Hepatocyte (in vitro differentiated cells): Measurements from ENCODE around the gene LIMA1. TPM values are rescaled to one million over a fixed set of nuclear protein-coding genes. Genes with fewer than 3 reads are reported as not detected.
"Not testable (repeated sequence)": the region's sequence is repeated elsewhere in the genome, so short reads cannot be mapped to it uniquely, and the experiment has no call there.

Source experiments
- DNase-seq: peaks from one replicate; pipeline ENCODE4 v3.0.0-alpha.2; 2016; ENCODE audit warnings: low spot score
- H2AFZ ChIP-seq: fragments of 200-600 bp; sonication (generic); 2 replicates; pipeline ENCODE4 v1.6.0; 2016; ENCODE audit warnings: antibody characterized with exemption, mild to moderate bottlenecking
- H3K27ac ChIP-seq: fragments of 200-600 bp; sonication (generic); 2 replicates; pipeline ENCODE4 v1.5.1; 2016; ENCODE audit warnings: mild to moderate bottlenecking
- H3K27me3 ChIP-seq: fragments of 200-600 bp; sonication (generic); 2 replicates; pipeline ENCODE4 v1.6.1; 2016
- H3K36me3 ChIP-seq: fragments of 200-600 bp; sonication (generic); replicated peaks from 2 replicates; pipeline ENCODE4 v1.5.1; 2016; ENCODE audit warnings: low read depth; ENCODE audit not compliant: insufficient read depth
- H3K4me1 ChIP-seq: fragments of 200-600 bp; sonication (generic); 2 replicates; pipeline ENCODE4 v1.5.1; 2016; ENCODE audit warnings: mild to moderate bottlenecking, moderate library complexity; ENCODE audit not compliant: insufficient read depth
- H3K4me2 ChIP-seq: fragments of 200-600 bp; sonication (generic); 2 replicates; pipeline ENCODE4 v1.6.0; 2016
- H3K4me3 ChIP-seq: fragments of 200-600 bp; sonication (generic); 2 replicates; pipeline ENCODE4 v1.5.1; 2016; ENCODE audit warnings: mild to moderate bottlenecking
- H3K79me2 ChIP-seq: fragments of 200-600 bp; sonication (generic); 2 replicates; pipeline ENCODE4 v1.6.0; 2017; ENCODE audit warnings: mild to moderate bottlenecking
- H3K9me2 ChIP-seq: fragments of 200-600 bp; sonication (generic); replicated peaks from 2 replicates; pipeline ENCODE4 v1.6.0; 2017; ENCODE audit warnings: mild to moderate bottlenecking; ENCODE audit not compliant: insufficient read depth
- H3K9me3 ChIP-seq: fragments of 200-600 bp; sonication (generic); 2 replicates; pipeline ENCODE4 v1.5.1; 2016; ENCODE audit warnings: low read depth, mild to moderate bottlenecking
- H4K20me1 ChIP-seq: fragments of 200-600 bp; sonication (generic); 2 replicates; pipeline ENCODE4 v1.6.0; 2016; ENCODE audit warnings: mild to moderate bottlenecking; ENCODE audit not compliant: insufficient read depth, poor library complexity, severe bottlenecking
- EZH2 ChIP-seq: fragments of 200-600 bp; sonication (generic); IDR thresholded peaks from 2 replicates; pipeline ENCODE4 v1.6.1; 2016; ENCODE audit warnings: antibody characterized with exemption, mild to moderate bottlenecking, borderline replicate concordance
- EZH2phosphoT487 ChIP-seq: fragments of 200-600 bp; sonication (generic); IDR thresholded peaks from one replicate; pipeline ENCODE4 v1.6.1; 2018; ENCODE audit warnings: antibody characterized with exemption, mild to moderate bottlenecking, low read depth, moderate library complexity; ENCODE audit not compliant: unreplicated experiment, severe bottlenecking
- WGBS: methylation state at CpG from one replicate; pipeline ENCODE4 v1.1.6; 2016; ENCODE audit warnings: low lambda C conversion rate; ENCODE audit errors: missing lambda C conversion rate; 5-methylcytosine and 5-hydroxymethylcytosine counted together
- polyA plus RNA-seq: library from polyadenylated mRNA; unstranded; fragments of >200 nt; fragmentation: Nextera tagmentation; extraction: Ambion mirVana; gene quantifications from 2 replicates; pipeline ENCODE4 v1.2.1, GENCODE V29; 2016
- total RNA-seq: library from RNA; depleted of rRNA; stranded (reverse); fragments of >200 nt; gene quantifications from 2 replicates; pipeline ENCODE4 v1.2.3, GENCODE V29; 2014
- TF ChIP-seq, protein P1 (sequence below): fragments of 200-600 bp; sonication (generic); IDR thresholded peaks from 2 replicates; pipeline ENCODE4 v1.5.1; 2016; ENCODE audit warnings: antibody characterized with exemption, mild to moderate bottlenecking; ENCODE audit not compliant: poor library complexity

Gene LIMA1
- total RNA-seq, result 84.4 and 93.3 TPM in 2 replicates
- polyA plus RNA-seq, result 54.8 and 59.7 TPM in 2 replicates

DNA sequence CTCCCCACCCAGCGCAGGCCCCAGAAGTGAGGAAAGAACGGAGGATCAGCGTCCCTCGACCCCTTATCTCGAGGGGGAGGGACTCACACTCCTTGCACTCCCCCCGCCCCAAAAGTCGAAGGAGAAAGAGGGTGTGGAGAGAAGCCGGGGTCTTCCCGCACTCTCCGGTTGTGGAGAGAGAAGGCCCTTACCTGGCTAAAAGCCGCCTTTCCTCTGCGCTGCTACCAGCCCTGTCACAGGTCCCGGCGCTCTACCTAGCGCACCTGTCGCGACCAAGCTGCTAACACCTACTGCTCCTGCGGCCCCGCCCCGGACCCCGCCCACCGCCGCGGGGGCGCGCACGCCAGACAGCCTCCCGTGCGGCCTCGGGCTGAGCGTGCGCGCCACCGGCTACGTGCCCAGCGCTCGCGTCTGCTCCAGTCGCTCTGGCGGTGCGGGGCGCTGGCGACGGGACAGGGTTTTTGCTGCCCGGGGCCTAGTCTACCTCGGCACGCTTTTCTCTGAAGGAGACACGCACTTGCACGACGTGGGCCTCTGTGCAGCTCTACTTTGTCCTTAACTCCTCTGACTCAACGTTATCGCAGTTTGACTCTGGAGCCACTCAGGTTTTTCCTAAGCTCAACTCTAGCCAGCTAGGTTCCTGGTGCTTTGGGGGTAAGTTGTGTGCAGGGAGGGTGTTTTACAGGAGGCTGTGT lies at the start of gene LIMA1:
Gene LIMA1, minus strand, starts transcription at position 292 of the 695 bp plus-strand sequence. CDS start 34,769 bp downstream, outside the sequence.
- H3K27me3 ChIP-seq, result no peaks in the 10 kb centered on the region
- no peaks in the 10 kb centered on the region for H4K20me1 ChIP-seq
- no peaks in the 10 kb centered on the region for H3K9me3 ChIP-seq
- H3K4me3 ChIP-seq, result peak within 1 kb of the TSS; percentile 77
- no peaks in the 10 kb centered on the region for H3K9me2 ChIP-seq
- no peaks in the 10 kb centered on the region for H3K36me3 ChIP-seq
- peak within 1 kb of the TSS; percentile 87 for H2AFZ ChIP-seq
- TF ChIP-seq EZH2, result no peak
- TF ChIP-seq, protein P1, sequence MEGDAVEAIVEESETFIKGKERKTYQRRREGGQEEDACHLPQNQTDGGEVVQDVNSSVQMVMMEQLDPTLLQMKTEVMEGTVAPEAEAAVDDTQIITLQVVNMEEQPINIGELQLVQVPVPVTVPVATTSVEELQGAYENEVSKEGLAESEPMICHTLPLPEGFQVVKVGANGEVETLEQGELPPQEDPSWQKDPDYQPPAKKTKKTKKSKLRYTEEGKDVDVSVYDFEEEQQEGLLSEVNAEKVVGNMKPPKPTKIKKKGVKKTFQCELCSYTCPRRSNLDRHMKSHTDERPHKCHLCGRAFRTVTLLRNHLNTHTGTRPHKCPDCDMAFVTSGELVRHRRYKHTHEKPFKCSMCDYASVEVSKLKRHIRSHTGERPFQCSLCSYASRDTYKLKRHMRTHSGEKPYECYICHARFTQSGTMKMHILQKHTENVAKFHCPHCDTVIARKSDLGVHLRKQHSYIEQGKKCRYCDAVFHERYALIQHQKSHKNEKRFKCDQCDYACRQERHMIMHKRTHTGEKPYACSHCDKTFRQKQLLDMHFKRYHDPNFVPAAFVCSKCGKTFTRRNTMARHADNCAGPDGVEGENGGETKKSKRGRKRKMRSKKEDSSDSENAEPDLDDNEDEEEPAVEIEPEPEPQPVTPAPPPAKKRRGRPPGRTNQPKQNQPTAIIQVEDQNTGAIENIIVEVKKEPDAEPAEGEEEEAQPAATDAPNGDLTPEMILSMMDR, result no peak
- TF ChIP-seq EZH2phosphoT487, result no peak
- H3K4me2 ChIP-seq, result peak within 1 kb of the TSS; percentile 76
- H3K79me2 ChIP-seq, result peaks cover 56% of the 10 kb centered on the region
- 1% methylated on average over 48 of the region's 52 CpGs for WGBS
- DNase-seq, result peak; percentile 96
- peaks cover 15% of the 10 kb centered on the region for H3K4me1 ChIP-seq
- H3K27ac ChIP-seq, result peak within 1 kb of the TSS; percentile 92

DNA sequence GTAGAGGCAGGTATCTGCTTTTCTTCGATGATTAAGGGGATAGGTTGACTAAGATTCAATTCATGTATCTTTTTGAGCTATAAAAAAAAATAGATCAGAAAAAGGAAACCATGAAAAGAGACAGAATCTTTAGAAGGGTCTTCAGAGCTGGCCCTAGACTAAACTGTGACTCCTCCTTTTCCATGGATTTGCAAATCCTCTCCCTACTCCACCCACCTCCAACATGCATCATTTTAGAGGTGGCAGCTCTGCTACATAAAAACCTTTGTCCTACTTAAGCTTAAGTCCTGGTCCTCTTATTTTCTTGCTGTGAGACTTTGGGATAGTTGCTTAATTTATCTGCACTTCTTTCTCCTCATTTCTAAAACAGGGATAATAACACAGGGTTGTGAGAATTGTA lies 48.4 kb upstream of the LIMA1 start:
- no peak for DNase-seq
- no peak overlapping the region for H3K4me3 ChIP-seq
- 96% methylated on average over 1 of the region's 1 CpG for WGBS
- H3K27ac ChIP-seq, result no peak overlapping the region
- TF ChIP-seq, protein P1, result no peak
- no peak for TF ChIP-seq EZH2phosphoT487
- H3K9me2 ChIP-seq, result no peaks in the 10 kb centered on the region
- no peaks in the 10 kb centered on the region for H4K20me1 ChIP-seq
- no peaks in the 10 kb centered on the region for H3K36me3 ChIP-seq
- H3K9me3 ChIP-seq, result no peaks in the 10 kb centered on the region
- H2AFZ ChIP-seq, result no peak overlapping the region
- H3K4me1 ChIP-seq, result no peaks in the 10 kb centered on the region
- H3K4me2 ChIP-seq, result no peak overlapping the region
- H3K79me2 ChIP-seq, result no peaks in the 10 kb centered on the region
- no peaks in the 10 kb centered on the region for H3K27me3 ChIP-seq

DNA sequence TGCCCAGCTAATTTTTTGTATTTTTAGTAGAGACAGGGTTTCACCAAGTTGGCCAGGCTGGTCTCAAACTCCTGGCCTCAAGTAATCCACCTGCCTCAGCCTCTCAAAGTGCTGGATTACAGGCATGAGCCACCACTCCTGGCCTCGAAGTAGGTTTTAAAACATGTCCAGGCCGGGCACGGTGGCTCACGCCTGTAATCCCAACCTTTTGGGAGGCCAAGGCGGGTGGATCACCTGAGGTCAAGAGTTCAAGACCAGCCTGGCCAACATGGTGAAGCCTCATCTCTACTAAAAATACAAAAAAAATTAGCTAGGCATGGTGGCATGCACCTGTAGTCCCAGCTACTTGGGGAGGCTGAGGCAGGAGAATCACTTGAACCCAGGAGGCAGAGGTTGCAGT lies 45.3 kb upstream of the LIMA1 start:
- not testable (repeated sequence) for H3K79me2 ChIP-seq, H4K20me1 ChIP-seq, H3K27me3 ChIP-seq, H3K9me2 ChIP-seq, DNase-seq, H2AFZ ChIP-seq, H3K4me2 ChIP-seq, H3K4me3 ChIP-seq, H3K9me3 ChIP-seq, H3K36me3 ChIP-seq, H3K27ac ChIP-seq, H3K4me1 ChIP-seq
- WGBS, result 96% methylated on average over 5 of the region's 5 CpGs

DNA sequence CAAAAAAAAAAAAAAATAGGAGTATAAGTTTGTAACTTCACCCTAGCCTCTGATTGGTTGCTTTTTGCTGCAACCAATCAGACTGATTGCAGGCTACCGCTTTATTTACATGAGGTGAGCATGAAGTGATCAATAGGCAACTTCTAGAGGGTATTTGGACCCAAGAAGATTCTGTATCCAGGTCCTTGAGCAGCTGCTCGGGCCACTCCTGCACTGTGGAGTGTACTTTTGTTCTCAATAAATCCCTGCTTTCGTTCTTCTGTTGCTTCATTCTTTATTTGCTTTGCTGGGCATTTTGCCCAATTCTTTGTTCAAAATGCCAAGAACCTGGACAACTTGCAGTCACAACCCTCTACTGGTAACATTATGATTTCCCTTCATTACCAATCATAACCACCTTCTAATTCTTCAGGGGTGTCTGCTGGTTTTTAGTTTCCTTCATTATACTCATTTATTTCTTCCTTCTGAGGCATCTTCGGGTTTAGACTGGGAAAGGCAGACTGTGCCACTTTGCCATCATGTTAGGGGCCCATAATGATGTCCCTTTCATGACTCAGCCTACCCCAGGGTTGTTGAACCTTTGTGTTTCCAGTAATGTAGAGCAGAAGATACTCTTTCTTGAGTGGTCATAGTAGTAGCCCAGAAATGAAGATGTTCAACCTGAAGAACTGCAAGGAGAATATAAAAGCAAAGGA lies 43.4 kb upstream of the LIMA1 start:
- peaks cover 6% of the 10 kb centered on the region for H3K4me1 ChIP-seq
- H3K36me3 ChIP-seq, result no peaks in the 10 kb centered on the region
- no peaks in the 10 kb centered on the region for H3K9me2 ChIP-seq
- no peaks in the 10 kb centered on the region for H3K9me3 ChIP-seq
- H3K4me2 ChIP-seq, result no peak overlapping the region
- H3K79me2 ChIP-seq, result no peaks in the 10 kb centered on the region
- no peak for DNase-seq
- no peak overlapping the region for H2AFZ ChIP-seq
- TF ChIP-seq, protein P1, result no peak
- no peak for TF ChIP-seq EZH2
- TF ChIP-seq EZH2phosphoT487, result no peak
- H4K20me1 ChIP-seq, result no peaks in the 10 kb centered on the region
- 82% methylated on average over 4 of the region's 4 CpGs for WGBS
- H3K27me3 ChIP-seq, result no peaks in the 10 kb centered on the region
- no peak overlapping the region for H3K27ac ChIP-seq
- no peak overlapping the region for H3K4me3 ChIP-seq
